Prostate gland (tissue), 2 donors: Measurements from ENCODE around the gene ATP9B. TPM values are rescaled to one million over a fixed set of nuclear protein-coding genes. Genes with fewer than 3 reads are reported as not detected.
"Not testable (repeated sequence)": the region's sequence is repeated elsewhere in the genome, so short reads cannot be mapped to it uniquely, and the experiment has no call there.

ENCODE experiments used
- DNase-seq: peaks from one replicate; pipeline ENCODE4 v3.0.0-alpha.2; 2019; ENCODE audit warnings: low spot score
- H3K27ac ChIP-seq, 2 donors: fragments of 200-600 bp; sonication (generic); 2 replicates each; pipeline ENCODE4 v1.5.1; 2017 to 2019
- H3K27me3 ChIP-seq: fragments of 200-600 bp; sonication (generic); replicated peaks from 2 replicates; pipeline ENCODE4 v1.5.1; 2019; ENCODE audit not compliant: insufficient read depth
- H3K36me3 ChIP-seq, 2 donors: fragments of 200-600 bp; sonication (generic); 1 replicate in 1 of 2; 2 replicates in 1 of 2; pipeline versions ENCODE4 v1.5.1 to v1.8.1; 2017 to 2019
- H3K4me1 ChIP-seq: fragments of 200-600 bp; sonication (generic); replicated peaks from 2 replicates; pipeline ENCODE4 v1.5.1; 2019
- H3K4me3 ChIP-seq, 2 donors: fragments of 200-600 bp; sonication (generic); 2 replicates each; pipeline ENCODE4 v1.5.1; 2017 to 2019
- H3K9me3 ChIP-seq: fragments of 200-600 bp; sonication (generic); 2 replicates; pipeline ENCODE4 v1.5.1; 2017
- CTCF ChIP-seq, 4 experiments: fragments of 200-600 bp in 2 of 4; fragments of 450-650 bp in 2 of 4; sonication (generic) in 2 of 4; IDR thresholded peaks; 1 replicate in 3 of 4; 2 replicates in 1 of 4; pipeline ENCODE4 v1.5.1; 2016 to 2019; ENCODE audit warnings: antibody characterized with exemption in 4 of 4, mild to moderate bottlenecking in 2 of 4, moderate library complexity in 2 of 4
- POLR2A ChIP-seq: fragments of 450-650 bp; IDR thresholded peaks from one replicate; pipeline ENCODE4 v1.6.1; 2016; ENCODE audit warnings: antibody characterized with exemption, mild to moderate bottlenecking
- POLR2AphosphoS5 ChIP-seq: sonication (generic); formaldehyde crosslinking; IDR thresholded peaks from one replicate; pipeline ENCODE4 v1.6.1; 2017; ENCODE audit warnings: antibody characterized with exemption
- WGBS: methylation state at CpG from one replicate; pipeline ENCODE4 v1.1.5; 2018; 5-methylcytosine and 5-hydroxymethylcytosine counted together
- intact Hi-C: fragments of 100-400 bp; cut with DNase I; formaldehyde crosslinking; loops from one replicate; pipeline ENCODE4 v1.14.2; 2022
- total RNA-seq, 2 donors: library from RNA; depleted of rRNA; stranded (reverse); fragments of >200 nt; gene quantifications; one replicate each; pipeline ENCODE4 v1.1.0, GENCODE V29; 2016

The ATP9B gene
- total RNA-seq, 2 donors from 2014 or later = 33.8 to 55.6 TPM

- no peak for TF ChIP-seq CTCF (IDR thresholded peaks at IDR 0.05)
- TF ChIP-seq POLR2AphosphoS5 = no peak
- Histone ChIP-seq H3K4me3 (no peak overlapping the region), H3K27ac (no peak overlapping the region), H3K4me1 (no peaks in the 10 kb centered on the region), H3K9me3 (no peaks in the 10 kb centered on the region), H3K36me3 (peaks cover 0 to 4% of the 10 kb centered on the region in 2 donors), H3K27me3 (no peaks in the 10 kb centered on the region)
- intact Hi-C loops = no loop called here
- WGBS = 90% methylated on average over 2 of the region's 2 CpGs
- DNase-seq = no peak
Measured at GRCh38 chr18:79372991-79373390, 303.8 kb downstream of the ATP9B start.

- no peak for DNase-seq
- TF ChIP-seq POLR2AphosphoS5 = no peak
- TF ChIP-seq POLR2A = no peak
- no peak for TF ChIP-seq CTCF (IDR thresholded peaks at IDR 0.05)
- intact Hi-C loops = no loop called here
Measured at GRCh38 chr18:79373736-79374135, 304.5 kb downstream of the ATP9B start.

GRCh38 chr18:79374408-79375171 lies 305.4 kb downstream of the ATP9B start:
- Histone ChIP-seq H3K4me1 (no peaks in the 10 kb centered on the region), H3K4me3 (no peak overlapping the region), H3K27me3 (no peaks in the 10 kb centered on the region), H3K9me3 (no peaks in the 10 kb centered on the region), H3K27ac (no peak overlapping the region), H3K36me3 (peaks cover 0 to 4% of the 10 kb centered on the region in 2 donors)
- intact Hi-C loops = no loop called here
- 87% methylated on average over 24 of the region's 32 CpGs for WGBS
- no peak for TF ChIP-seq POLR2AphosphoS5
- DNase-seq = no peak

More at GRCh38 chr18:79373736-79374135, 304.5 kb downstream of the ATP9B start:
- Histone ChIP-seq H3K4me3 (no peak overlapping the region), H3K27me3 (no peaks in the 10 kb centered on the region), H3K9me3 (no peaks in the 10 kb centered on the region), H3K36me3 (peaks cover 0 to 4% of the 10 kb centered on the region in 2 donors), H3K27ac (no peak overlapping the region), H3K4me1 (no peaks in the 10 kb centered on the region)
- WGBS = 90% methylated on average over 17 of the region's 17 CpGs

- H3K36me3 ChIP-seq = peaks cover 0 to 3% of the 10 kb centered on the region in 2 donors
- no peak for DNase-seq
- intact Hi-C loops = no loop called here
Measured at GRCh38 chr18:79375441-79376154, 306.4 kb downstream of the ATP9B start.

GRCh38 chr18:79376661-79377060 lies 307.5 kb downstream of the ATP9B start:
- 86% methylated on average over 12 of the region's 12 CpGs for WGBS

More at GRCh38 chr18:79375441-79376154, 306.4 kb downstream of the ATP9B start:
- 90% methylated on average over 10 of the region's 10 CpGs for WGBS
- TF ChIP-seq CTCF (IDR thresholded peaks at IDR 0.05) = no peak
- TF ChIP-seq POLR2AphosphoS5 = no peak
- no peak for TF ChIP-seq POLR2A
- Histone ChIP-seq H3K4me1 (no peaks in the 10 kb centered on the region), H3K27me3 (no peaks in the 10 kb centered on the region), H3K27ac (no peak overlapping the region), H3K4me3 (no peak overlapping the region), H3K9me3 (no peaks in the 10 kb centered on the region)

More at GRCh38 chr18:79376661-79377060, 307.5 kb downstream of the ATP9B start:
- H3K4me3 ChIP-seq, H3K27ac ChIP-seq, H3K4me1 ChIP-seq, H3K36me3 ChIP-seq, intact Hi-C loops, H3K27me3 ChIP-seq, H3K9me3 ChIP-seq, DNase-seq: not testable (repeated sequence)
